ENCODE data around the gene CLTCL1. TPM values are rescaled to one million over a fixed set of nuclear protein-coding genes. Genes with fewer than 3 reads are reported as not detected.

CLTCL1 gene
- total and polyA plus RNA-seq, 4 donors: 2.0 to 4.8 (median 2.6) TPM

GRCh38 chr22:19195796-19196731 lies 95.5 kb downstream of the CLTCL1 start:
- no peak for TF ChIP-seq SP1 (IDR thresholded peaks at IDR 0.05)
- TF ChIP-seq FOXA2 (IDR thresholded peaks at IDR 0.05): no peak
- no peak for TF ChIP-seq MAX (IDR thresholded peaks at IDR 0.05)
- no peak for TF ChIP-seq YY1 (IDR thresholded peaks at IDR 0.05)
- TF ChIP-seq HNF4G (IDR thresholded peaks at IDR 0.05): no peak
- no peak for TF ChIP-seq ZBTB33 (IDR thresholded peaks at IDR 0.05)
- no peak for TF ChIP-seq EGR1 (IDR thresholded peaks at IDR 0.05; ENCODE audit: low read depth in 2 of 2)
- no peak for TF ChIP-seq CTCF (IDR thresholded peaks at IDR 0.05; ENCODE audit: low read depth, low read length, missing input control)
- no peak for TF ChIP-seq FOXA1 (IDR thresholded peaks at IDR 0.05)
- no peak for TF ChIP-seq TAF1 (conservative IDR thresholded peaks at IDR 0.05)
- TF ChIP-seq HNF4A (conservative IDR thresholded peaks at IDR 0.05): no peak
- no peak for TF ChIP-seq REST (IDR thresholded peaks at IDR 0.05)
- TF ChIP-seq JUND (IDR thresholded peaks at IDR 0.05): no peak
- Histone ChIP-seq H3K4me3 (ENCODE audit: low read depth in 1 of 3, low read length in 3 of 3) (no peak overlapping the region), H3K27me3 (ENCODE audit: control insufficient read depth in 4 of 4, insufficient read depth in 4 of 4, low read length in 3 of 4) (no peaks in the 10 kb centered on the region), H3K9ac (ENCODE audit: low read depth in 1 of 2, low read length in 2 of 2) (no peak overlapping the region), H3K27ac (ENCODE audit: low read depth in 1 of 2, low read length in 2 of 2) (no peak overlapping the region), H3K9me3 (ENCODE audit: control insufficient read depth in 4 of 4, low read length in 3 of 4) (no peaks in the 10 kb centered on the region), H3K36me3 (ENCODE audit: control insufficient read depth in 4 of 4, insufficient read depth in 3 of 4, low read depth in 1 of 4, low read length in 3 of 4) (peaks cover 3 to 10% (median 5%) of the 10 kb centered on the region in 4 donors), H3K4me1 (ENCODE audit: control insufficient read depth in 4 of 4, insufficient read depth in 4 of 4, low read length in 3 of 4) (no peaks in the 10 kb centered on the region)
- DNase-seq (ENCODE audit: low spot score): no peak
- WGBS: 90% methylated on average over 23 of the region's 23 CpGs

Measured in liver (tissue), 9 donors.